ENCODE data around the gene EEF2K.
"Not testable (repeated sequence)": the region's sequence is repeated elsewhere in the genome, so short reads cannot be mapped to it uniquely, and the experiment has no call there.

The EEF2K gene

DNA sequence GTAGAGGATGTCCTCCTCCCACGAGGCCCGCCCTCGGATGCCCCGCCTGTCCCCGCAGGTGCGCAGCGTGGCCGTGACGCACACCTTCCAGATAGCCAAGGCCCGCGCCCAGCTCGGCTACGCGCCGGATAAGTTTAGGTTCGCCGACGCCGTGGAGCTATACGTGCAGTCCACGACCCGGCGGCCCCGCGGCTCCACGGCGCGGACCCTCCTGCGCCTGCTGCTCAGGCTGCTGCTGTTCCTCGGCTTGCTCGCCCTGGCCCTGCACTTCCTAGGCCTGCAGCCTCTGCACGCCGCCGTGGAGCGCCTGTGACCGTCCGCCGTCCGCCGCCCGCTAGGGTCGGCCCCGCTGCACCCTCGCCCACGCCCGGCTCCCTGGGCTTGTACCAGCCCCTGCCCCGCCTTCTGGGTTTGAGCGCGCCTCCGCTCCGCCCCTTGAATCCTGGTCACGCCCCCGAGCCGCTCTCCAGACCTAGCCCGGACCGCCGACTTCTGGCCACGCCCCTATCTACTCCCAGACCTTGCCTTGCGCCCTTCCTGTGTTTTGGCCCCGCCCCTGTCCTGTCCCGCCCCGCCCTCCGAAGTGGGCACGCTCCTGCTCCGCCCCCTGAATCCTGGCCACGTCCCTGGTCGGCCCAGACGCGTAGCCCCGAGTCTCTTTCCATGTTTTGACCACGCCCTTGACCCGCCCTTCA is 15.8 kb upstream of the EEF2K start:
- no peak for DNase-seq

DNA sequence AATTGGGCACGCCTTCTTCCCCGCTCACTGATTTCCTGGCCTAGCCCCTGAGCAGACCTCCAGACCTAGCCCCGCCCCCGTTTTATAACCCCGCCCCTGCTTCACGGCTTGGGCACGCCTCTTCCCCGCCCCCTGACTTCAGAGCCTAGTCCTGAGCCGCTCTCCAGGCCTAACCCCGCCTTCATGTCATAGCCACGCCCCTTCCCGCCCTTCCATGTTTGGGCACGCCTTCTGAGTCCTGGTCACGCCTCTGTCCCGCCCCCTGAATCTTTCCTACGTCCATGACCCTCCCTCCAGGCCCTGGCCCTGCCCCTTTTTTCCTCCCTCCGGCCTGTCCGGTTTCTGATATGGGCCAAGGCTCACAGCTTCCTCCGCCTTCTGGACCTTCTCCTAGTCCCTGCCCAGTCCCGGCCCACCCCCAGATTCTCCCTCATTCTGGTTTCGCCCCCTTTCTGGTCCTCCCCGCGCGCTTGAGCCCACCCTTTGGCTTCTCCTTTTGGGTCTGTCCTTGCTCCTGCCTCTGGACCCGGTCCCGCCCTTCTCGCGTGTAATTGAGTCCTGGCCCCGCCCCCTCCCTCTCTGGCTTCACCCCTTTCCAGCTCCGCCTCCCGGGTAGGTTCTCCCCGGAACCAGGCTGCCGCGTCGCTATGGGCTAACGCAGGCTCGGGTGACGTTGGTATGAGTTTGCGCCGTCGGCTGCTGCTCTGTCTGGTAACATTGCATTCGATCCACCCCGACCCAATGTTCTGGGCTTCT is 15.1 kb upstream of the EEF2K start:
- peak; percentile 100 for DNase-seq

DNA sequence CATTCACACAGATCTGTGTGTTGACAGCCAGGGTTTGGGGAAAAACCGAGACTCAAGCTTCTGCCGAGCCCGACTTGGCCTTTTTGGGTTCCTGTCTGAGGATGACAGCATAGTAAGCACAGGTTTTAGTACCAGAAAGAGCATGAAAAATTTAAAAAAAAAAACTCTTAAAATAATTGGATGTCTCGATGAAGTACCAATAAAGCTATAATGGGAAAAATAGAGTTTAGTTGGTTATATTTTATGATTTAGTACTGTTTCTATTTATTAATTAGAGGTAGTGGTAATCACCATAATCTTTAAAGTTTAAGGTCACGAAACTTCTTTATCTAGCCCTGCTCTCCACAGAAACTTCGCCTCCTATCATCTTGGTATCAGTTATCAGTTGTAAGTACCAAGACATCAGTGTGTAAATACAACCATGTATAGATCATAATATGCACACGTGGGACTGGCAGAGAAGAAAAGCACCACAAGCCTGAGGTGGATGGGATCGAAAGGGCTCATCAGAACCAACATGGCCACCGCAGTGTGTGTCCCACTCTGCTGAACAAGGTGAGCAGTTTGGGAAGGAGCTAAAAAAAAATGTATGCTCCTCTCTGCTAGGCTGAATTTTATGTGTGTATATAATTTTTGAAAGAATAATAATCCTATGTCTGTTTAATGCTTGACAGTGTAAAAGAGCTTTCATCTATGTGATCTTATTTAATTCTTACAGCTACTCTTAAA is 14.4 kb upstream of the EEF2K start:
- DNase-seq, result no peak

DNA sequence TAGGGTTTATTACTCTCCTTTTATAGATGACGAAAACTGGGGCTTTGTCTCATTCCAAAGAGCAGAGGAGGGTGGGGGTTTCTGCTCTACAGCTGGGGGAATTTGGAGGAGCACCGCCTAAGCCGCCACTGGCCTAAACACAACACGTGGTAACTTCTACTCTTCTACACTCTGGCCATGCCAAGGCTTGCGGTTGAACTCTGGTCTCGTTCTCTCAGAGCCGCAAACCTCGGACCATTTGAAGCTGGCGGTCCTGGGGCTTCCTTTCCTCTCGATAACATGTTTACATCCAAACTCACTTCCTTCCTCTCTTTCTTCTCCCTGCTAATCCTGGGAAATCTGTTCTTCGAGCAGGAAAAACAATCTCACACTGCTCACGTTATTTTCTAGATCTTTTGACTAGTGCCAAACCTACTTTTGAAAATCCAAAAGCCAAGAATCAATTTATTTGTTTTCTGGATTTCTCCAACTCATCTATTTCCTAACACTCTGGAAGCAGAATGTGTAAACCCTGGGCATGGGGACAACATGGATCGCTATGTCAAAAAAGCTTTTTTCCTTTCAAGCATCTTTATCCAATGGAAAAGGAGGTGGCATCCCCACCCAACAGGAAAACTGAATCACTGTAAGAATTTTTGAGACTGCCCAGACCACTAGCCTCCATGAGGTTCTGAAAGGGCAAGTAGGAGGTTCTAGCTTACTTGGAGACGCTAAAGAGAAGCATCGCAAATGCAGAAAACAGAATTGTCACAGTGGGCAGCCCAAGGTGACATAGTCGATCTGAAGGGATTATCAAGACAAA is 13.6 kb upstream of the EEF2K start:
- DNase-seq, result peak; percentile 93

DNA sequence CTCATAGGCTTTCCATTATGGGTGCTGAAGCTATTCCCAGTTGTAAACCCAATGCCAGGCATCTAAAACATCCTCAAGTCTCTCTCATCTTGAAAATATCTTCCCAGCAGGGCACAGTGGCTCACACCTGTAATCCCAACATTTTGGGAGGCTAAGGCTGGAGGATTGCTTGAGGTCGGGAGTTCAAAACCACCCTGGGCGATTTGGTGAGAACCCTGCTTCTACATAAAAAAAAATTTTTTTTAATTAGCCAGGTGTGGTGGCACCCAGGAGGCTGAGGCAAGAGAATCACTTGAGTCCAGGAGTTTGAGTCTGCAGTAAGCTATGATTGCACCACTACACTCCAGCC is 13.0 kb upstream of the EEF2K start:
- DNase-seq, result no peak

GRCh38 chr16:22194707-22195444 is 11.2 kb upstream of the EEF2K start:
- DNase-seq, result no peak

DNA sequence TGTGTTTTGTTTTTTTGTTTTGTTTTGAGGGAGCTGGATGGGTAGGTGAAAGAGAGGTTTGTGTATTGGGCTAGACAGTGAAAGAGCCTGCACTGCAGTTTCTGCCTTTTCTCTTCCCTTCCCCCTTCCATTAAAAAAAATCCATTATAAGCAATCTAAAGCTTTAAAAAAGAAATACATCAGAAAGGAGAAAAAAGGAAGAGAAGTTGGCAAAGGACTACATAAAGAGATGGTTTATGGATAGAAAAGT is 10.7 kb upstream of the EEF2K start:
- no peak for DNase-seq

GRCh38 chr16:22195695-22196558 is 10.2 kb upstream of the EEF2K start:
- peak; percentile 91 for DNase-seq

DNA sequence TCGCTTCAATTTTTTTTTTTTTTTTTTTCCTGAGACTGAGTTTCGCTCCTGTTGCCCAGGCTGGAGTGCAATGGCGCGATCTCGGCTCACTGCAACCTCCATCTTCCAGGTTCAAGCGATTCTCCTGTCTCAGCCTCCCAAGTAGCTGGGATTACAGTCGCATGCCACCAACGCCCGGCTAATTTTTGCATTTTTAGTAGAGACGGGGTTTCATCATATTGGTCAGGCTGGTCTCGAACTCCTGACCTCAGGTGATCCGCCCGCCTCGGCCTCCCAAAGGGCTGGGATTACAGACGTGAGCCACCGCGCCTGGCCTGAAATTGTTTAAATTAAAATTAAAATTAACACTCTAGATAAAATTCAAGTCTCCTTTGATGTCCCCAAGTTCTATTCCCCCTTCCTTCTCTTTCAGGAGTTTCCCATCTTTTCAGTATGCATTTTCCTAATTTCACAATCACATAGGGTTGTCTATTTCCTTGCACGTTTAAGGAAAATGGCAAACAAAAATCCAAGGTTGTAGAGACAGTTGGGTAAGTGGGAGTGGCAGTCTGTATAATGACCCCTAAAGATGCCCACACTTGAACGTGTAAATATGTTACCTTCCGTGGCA is 9.4 kb upstream of the EEF2K start:
- not testable (repeated sequence) for DNase-seq

DNA sequence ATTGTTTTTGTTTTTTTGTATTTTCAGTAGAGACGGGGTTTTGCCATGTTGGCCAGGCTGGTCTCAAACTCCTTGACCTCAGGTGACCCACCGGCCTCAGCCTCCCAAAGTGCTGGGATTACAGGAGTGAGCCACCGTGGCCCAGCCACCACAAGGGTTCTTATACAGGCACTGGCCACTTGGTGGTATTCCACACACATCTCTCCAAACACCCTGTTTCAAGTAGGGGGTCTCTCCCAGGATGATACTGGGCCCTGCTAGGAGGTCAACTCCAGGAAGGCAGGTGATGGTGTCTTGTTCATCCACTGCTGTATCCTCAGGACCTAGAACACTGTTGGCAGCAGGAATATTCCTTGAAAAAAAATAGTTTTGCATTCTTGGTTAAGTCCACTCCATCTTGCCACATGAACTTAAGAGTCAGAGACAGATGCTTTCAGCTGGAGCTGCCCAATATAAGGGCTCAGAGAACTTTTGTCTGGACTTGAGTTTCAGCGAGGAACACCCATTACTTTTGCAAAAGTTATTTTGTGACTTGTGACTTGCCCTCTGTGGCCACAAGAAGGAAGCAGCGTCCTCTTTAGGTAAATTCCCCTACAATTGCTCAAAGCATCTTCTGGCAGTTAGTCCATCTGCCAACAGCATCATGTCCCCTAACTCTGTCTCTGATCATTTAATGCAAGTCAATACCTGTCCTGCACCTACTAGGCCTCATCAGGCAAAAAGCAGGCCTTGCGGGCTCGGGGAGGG is 7.4 kb upstream of the EEF2K start:
- no peak for DNase-seq

DNA sequence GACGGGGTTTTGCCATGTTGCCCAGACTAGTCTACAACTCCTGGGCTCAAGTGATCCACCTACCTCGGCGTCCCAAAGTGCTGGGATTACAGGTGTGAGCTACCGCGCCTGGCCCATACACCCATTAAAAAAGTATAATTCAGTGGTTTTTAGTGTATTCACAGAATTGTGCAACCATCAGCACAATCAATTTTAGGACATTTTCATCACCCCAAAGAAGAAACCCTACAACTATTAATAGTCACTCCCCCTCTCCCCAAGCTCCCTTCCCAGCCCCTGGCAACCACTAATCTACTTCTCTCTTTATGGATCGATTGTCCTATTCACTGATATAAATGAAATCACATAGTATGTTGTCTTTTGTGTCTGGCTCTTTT is 3.8 kb upstream of the EEF2K start:
- DNase-seq, result no peak

GRCh38 chr16:22203091-22203490 is 3.0 kb upstream of the EEF2K start:
- DNase-seq, result no peak

DNA sequence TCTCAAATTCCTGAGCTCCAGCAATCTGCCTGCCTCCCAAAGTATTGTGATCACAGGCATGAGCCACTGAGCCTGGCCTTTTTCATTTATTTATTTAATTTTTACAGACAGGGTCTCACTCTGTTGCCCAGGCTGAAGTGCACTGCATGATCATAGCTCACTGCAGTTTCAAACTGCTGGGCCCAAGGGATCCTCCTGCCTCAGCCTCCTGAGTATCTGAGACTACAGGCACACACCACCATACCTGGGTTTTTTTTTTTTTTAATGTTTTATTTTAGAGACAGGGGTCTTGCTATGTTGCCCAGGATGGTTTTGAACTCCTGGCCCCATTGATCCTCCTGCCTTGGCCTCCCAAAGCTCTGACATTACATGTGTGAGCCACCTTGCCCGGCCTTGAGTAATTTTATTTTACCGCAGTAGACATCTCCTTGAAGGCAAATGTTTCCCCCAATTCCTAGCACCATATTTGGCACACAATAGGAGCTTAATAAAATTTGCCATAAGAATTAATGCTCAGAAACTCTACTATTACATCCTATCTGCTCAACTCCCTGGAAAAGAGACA is 1.9 kb upstream of the EEF2K start:
- DNase-seq, result no peak

DNA sequence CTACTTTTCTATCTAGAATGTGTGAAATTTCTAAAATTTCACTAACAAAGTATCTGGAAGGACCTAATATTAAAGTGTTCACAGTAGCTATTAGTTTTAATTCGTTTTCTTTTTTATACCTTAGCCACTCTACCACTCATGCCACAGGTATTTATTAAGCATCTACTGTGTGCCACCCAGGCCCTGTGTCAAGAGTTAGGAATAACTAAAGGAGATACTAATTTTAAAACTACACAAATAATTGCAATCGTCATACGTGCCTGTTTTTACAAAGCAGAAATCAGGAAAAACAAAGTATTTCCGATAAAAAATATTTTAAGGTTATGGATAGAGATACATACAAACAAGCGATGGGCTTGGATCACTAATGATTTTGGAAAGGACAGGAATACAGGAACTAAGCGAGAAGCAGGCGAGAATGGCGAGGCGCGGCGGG is 483 bp upstream of the EEF2K start:
- no peak for DNase-seq

- peak; percentile 73 for DNase-seq
Measured at GRCh38 chr16:22206842-22207714, 1.0 kb downstream of the EEF2K start.

GRCh38 chr16:22207715-22208360 is 1.8 kb downstream of the EEF2K start:
- DNase-seq, result no peak

- DNase-seq, result no peak
Measured at GRCh38 chr16:22210285-22210684, 4.2 kb downstream of the EEF2K start.

- DNase-seq, result no peak
Measured at GRCh38 chr16:22210854-22211253, 4.8 kb downstream of the EEF2K start.

DNA sequence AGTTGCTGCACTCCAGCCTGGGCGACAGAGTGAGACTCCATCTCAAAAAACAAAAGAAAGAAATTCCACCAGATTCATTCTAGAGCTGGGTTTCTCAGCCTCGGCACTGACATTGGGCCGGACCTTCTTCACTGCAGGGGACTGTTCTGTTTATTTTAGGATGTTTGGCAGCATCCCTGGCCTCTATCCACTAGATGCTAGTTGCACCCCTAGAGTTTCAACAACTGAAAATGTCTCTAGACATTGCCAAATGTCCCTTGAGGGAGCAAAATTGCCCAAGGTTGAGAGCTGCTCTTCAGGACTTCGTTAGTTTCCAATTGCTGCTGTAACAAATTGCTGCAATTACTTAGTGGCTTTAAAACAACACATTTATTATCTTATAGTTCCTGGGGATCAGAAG is 7.2 kb downstream of the EEF2K start:
- no peak for DNase-seq
